Vein endothelial cell (primary cell): ENCODE measurements around the gene CALML6. TPM values are rescaled to one million over a fixed set of nuclear protein-coding genes. Genes with fewer than 3 reads are reported as not detected.

Experiments
- total RNA-seq: library from RNA; depleted of rRNA; stranded (reverse); fragments of >200 nt; gene quantifications from 2 replicates; pipeline ENCODE4 v1.2.3, GENCODE V29; 2012

CALML6 gene, protein sequence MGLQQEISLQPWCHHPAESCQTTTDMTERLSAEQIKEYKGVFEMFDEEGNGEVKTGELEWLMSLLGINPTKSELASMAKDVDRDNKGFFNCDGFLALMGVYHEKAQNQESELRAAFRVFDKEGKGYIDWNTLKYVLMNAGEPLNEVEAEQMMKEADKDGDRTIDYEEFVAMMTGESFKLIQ
- total RNA-seq: under 0.01 and 0.19 TPM in 2 replicates

GRCh38 chr1:1914971-1915692, at the start of gene CALML6:
Gene CALML6 (plus strand): TSS chr1:1915260. CDS start chr1:1915281, 21 bp downstream.

GRCh38 chr1:1890506-1891348, 24.3 kb upstream of the CALML6 start, which contains the start of gene GNB1:
Gene GNB1 (minus strand): TSS chr1:1891087. CDS start chr1:1825453, 65,634 bp downstream.

DNA sequence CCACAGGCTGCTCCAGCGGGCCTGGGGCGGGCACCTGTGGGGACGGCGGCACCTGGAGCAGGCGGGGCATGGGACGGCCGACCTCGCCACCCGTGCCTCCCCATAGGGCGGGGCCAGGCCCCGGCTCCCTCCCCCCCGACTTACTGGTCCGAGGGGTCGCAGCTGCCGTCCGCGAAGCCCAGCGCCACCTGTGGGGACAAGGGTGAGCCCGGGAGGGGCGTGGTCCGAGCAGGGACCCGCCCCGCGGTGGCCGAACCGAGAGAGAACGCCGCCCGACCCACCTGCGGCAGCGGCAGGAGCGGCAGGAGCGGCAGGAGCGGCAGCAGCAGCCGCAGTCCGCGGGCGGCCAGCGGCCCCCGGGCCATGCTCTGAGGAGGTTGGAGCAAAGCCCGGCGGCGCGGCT, 3.8 kb downstream of the CALML6 start, which contains the start of gene TMEM52:
Gene TMEM52, minus strand, starts transcription at position 379 of the 403 bp plus-strand sequence. Its CDS starts 14 bp downstream, at position 365.

Other genes with a start within 250 kb of the CALML6 start
- gene SLC35E2B, start 222.5 kb upstream of the CALML6 start, total RNA-seq: 40.0 and 50.6 TPM in 2 replicates
- 11.3 and 16.7 TPM in 2 replicates for gene CDK11A, start 190.9 kb upstream of the CALML6 start, total RNA-seq
- gene NADK, start 136.8 kb upstream of the CALML6 start, total RNA-seq: 57.7 and 67.6 TPM in 2 replicates
- gene GNB1, start 24.2 kb upstream of the CALML6 start, total RNA-seq: 137 and 158 TPM in 2 replicates
- 0.48 and 0.65 TPM in 2 replicates for gene TMEM52, start 4.0 kb downstream of the CALML6 start, total RNA-seq
- not detected in 2 replicates for gene CFAP74, start 88.5 kb downstream of the CALML6 start, total RNA-seq
- gene GABRD, start 104.1 kb downstream of the CALML6 start, total RNA-seq: not detected in 2 replicates
- 0.76 and 2.3 TPM in 2 replicates for gene PRKCZ, start 135.2 kb downstream of the CALML6 start, total RNA-seq